Epithelial cell of proximal tubule (primary cell): ENCODE measurements around the gene CORT. TPM values are rescaled to one million over a fixed set of nuclear protein-coding genes. Genes with fewer than 3 reads are reported as not detected.
"Not testable (repeated sequence)": the region's sequence is repeated elsewhere in the genome, so short reads cannot be mapped to it uniquely, and the experiment has no call there.

ENCODE experiments used
- DNase-seq: peaks from one replicate; pipeline ENCODE4 v3.0.0-alpha.2; 2011; ENCODE audit warnings: low read depth
- H3K4me3 ChIP-seq: 2 replicates; pipeline ENCODE4 v1.5.1; 2011; ENCODE audit warnings: low read depth, mild to moderate bottlenecking, low read length
- CTCF ChIP-seq: conservative IDR thresholded peaks from 2 replicates; pipeline ENCODE4 v1.5.1; 2012; ENCODE audit warnings: low read depth, mild to moderate bottlenecking, low read length
- total RNA-seq: library from RNA; depleted of rRNA; stranded (reverse); fragments of >200 nt; gene quantifications from 2 replicates; pipeline ENCODE4 v1.2.3, GENCODE V29; 2015

Gene CORT
- total RNA-seq, 1 donor from 2014 or later = not detected

GRCh38 chr1:10421637-10422036, 28.2 kb upstream of the CORT start:
- DNase-seq = no peak
- no peak for TF ChIP-seq CTCF

GRCh38 chr1:10424034-10424433, 25.8 kb upstream of the CORT start:
- no peak for DNase-seq
- TF ChIP-seq CTCF = no peak
- H3K4me3 ChIP-seq = no peak overlapping the region

More at GRCh38 chr1:10421637-10422036, 28.2 kb upstream of the CORT start:
- H3K4me3 ChIP-seq = no peak overlapping the region

- TF ChIP-seq CTCF = no peak
- H3K4me3 ChIP-seq = no peak overlapping the region
- no peak for DNase-seq
Measured at GRCh38 chr1:10424651-10425050, 25.2 kb upstream of the CORT start.

- not testable (repeated sequence) for DNase-seq, H3K4me3 ChIP-seq
Measured at GRCh38 chr1:10425826-10426534, 23.9 kb upstream of the CORT start.

GRCh38 chr1:10426535-10426848, 23.3 kb upstream of the CORT start:
- not testable (repeated sequence) for H3K4me3 ChIP-seq, DNase-seq

GRCh38 chr1:10428984-10429383, 20.8 kb upstream of the CORT start:
- DNase-seq = no peak
- TF ChIP-seq CTCF = no peak
- no peak overlapping the region for H3K4me3 ChIP-seq

GRCh38 chr1:10429868-10430215, 20.0 kb upstream of the CORT start:
- TF ChIP-seq CTCF = no peak
- DNase-seq = no peak
- H3K4me3 ChIP-seq = peak overlapping the region; percentile 97

- peak; percentile 77 for TF ChIP-seq CTCF
- peak within 1 kb of the TSS; percentile 97 for H3K4me3 ChIP-seq
- no peak for DNase-seq
Measured at GRCh38 chr1:10430216-10431069, 19.4 kb upstream of the CORT start, which contains the start of gene CENPS. CENPS (plus strand) TSS chr1:10430433; CDS start chr1:10430518, 85 bp downstream.
